HG02981 (cell line): ENCODE results near the gene MAPKAP1.
A peak's percentile ranks its signal among the peaks of the same experiment; 100 is the strongest.

Experiments used
- ATAC-seq: cut with Tn5 transposase; IDR thresholded peaks from one replicate; pipeline ENCODE4 v1.9.1; 2021; ENCODE audit warnings: mild to moderate bottlenecking, moderate library complexity; ENCODE audit not compliant: unreplicated experiment

The MAPKAP1 gene

GRCh38 chr9:125544484-125544883, 162.5 kb downstream of the MAPKAP1 start:
- no peak for ATAC-seq

- no peak for ATAC-seq
These were observed 165.2 kb downstream of the MAPKAP1 start for GRCh38 chr9:125541840-125542243.

GRCh38 chr9:125540497-125540896, 166.5 kb downstream of the MAPKAP1 start:
- no peak for ATAC-seq

GRCh38 chr9:125538092-125538473, 168.9 kb downstream of the MAPKAP1 start:
- no peak for ATAC-seq

- no peak for ATAC-seq
These were observed 169.4 kb downstream of the MAPKAP1 start for GRCh38 chr9:125537442-125538091.

GRCh38 chr9:125536776-125537175, 170.2 kb downstream of the MAPKAP1 start:
- ATAC-seq = no peak

GRCh38 chr9:125536167-125536772, 170.7 kb downstream of the MAPKAP1 start:
- no peak for ATAC-seq

GRCh38 chr9:125534971-125535701, 171.9 kb downstream of the MAPKAP1 start:
- ATAC-seq = no peak

- no peak for ATAC-seq
These were observed 174.0 kb downstream of the MAPKAP1 start for GRCh38 chr9:125532812-125533594.

- no peak for ATAC-seq
These were observed 174.6 kb downstream of the MAPKAP1 start for GRCh38 chr9:125532412-125532811.

GRCh38 chr9:125529589-125530515, 177.2 kb downstream of the MAPKAP1 start:
- peak; percentile 73 for ATAC-seq

GRCh38 chr9:125529107-125529506, 177.9 kb downstream of the MAPKAP1 start:
- ATAC-seq = no peak

GRCh38 chr9:125527471-125528002, 179.5 kb downstream of the MAPKAP1 start:
- no peak for ATAC-seq

- ATAC-seq = no peak
These were observed 180.9 kb downstream of the MAPKAP1 start for GRCh38 chr9:125525921-125526631.

GRCh38 chr9:125524583-125525355, 182.2 kb downstream of the MAPKAP1 start:
- ATAC-seq = no peak

- ATAC-seq = no peak
These were observed 183.3 kb downstream of the MAPKAP1 start for GRCh38 chr9:125523681-125524080.

- ATAC-seq = no peak
These were observed 184.7 kb downstream of the MAPKAP1 start for GRCh38 chr9:125522328-125522725.

- ATAC-seq = peak; percentile 47
These were observed 185.3 kb downstream of the MAPKAP1 start for GRCh38 chr9:125521462-125522327.
